Heart left ventricle (tissue), 13 donors: ENCODE data around the gene CLSTN3.

ENCODE experiments used
- CTCF ChIP-seq, 12 donors: fragments of 200-600 bp; sonication (generic) in 4 of 12; IDR thresholded peaks; one replicate each; pipeline versions ENCODE4 v1.5.0 to v1.8.0; 2018 to 2022; ENCODE audit warnings: antibody characterized with exemption in 12 of 12, mild to moderate bottlenecking in 5 of 12
- POLR2A ChIP-seq, 2 donors: fragments of 450-650 bp; IDR thresholded peaks; one replicate each; pipeline ENCODE4 v1.6.1; 2017; ENCODE audit warnings: antibody characterized with exemption in 2 of 2, mild to moderate bottlenecking in 2 of 2, moderate library complexity in 2 of 2
- donor health status: ischemic (EF 13 %, LVEDD 7.1; RV severe dilation, severe dysfunction).
- donor health status: DM: no; HTN: yes; CAD: no.
- donor health status: DM: no; HTN: no; CAD: no.
- donor health status: ischemic (EF 25% LVEDD 6.9; RV normal size, moderate dysfunction).
- donor health status: ischemic (EF 25% LVEDD 5.7; RV mildly dilated, moderate dysfunction).
- donor health status: ischemic (EF 35%, LVEDD 5.7; RV mildly dilated, moderate dysfunction).
- donor health status: nonischemic (EF 11% LVEDD 7.7; RV severe dilation, severe dysfunction).
- donor health status: DM: yes; HTN: yes; CAD: no.
- donor health status: PGD.
- donor health status: ischemic (EF 29% LVEDD 5.4; RV normal size, mild dysfunction).
- donor health status: nonischemic (EF 23%, LVEDD 6.1; RV moderate dilation, normal function).

- TF ChIP-seq CTCF (IDR thresholded peaks at IDR 0.05) (no peak), POLR2A (IDR thresholded peaks at IDR 0.05) (no peak)
These were observed 39.0 kb upstream of the CLSTN3 start for GRCh38 chr12:7091171-7091570.
